Right forelimb (tissue), 1 donor: ENCODE results near the gene NBPF12.
"Not testable (repeated sequence)": the region's sequence is repeated elsewhere in the genome, so short reads cannot be mapped to it uniquely, and the experiment has no call there.

Experiments used
- DNase-seq: peaks from one replicate; pipeline ENCODE4 v3.0.0-alpha.2; 2018

Gene NBPF12

DNA sequence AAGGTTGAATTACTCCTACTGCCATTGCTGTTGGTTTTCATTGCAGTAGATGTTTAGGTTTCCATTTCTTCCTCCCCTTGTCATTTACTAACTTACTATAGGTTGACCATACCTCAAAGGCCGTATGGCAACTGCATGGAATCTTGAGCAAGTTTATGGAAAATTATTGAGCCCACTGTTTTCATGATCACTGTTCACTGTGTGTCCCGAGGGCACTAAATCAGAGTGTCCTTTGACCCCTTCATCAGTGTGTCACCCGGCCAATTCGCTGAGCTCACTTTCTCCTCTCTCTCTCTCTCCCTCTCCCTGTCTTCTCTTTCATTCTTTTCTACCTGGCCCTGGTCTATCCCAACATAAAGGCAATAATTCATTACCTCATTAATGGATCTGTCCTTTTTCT lies 47.7 kb downstream of the NBPF12 start:
- not testable (repeated sequence) for DNase-seq

- DNase-seq = not testable (repeated sequence)
Observed at GRCh38 chr1:146986450-146986849, 48.3 kb downstream of the NBPF12 start.

DNA sequence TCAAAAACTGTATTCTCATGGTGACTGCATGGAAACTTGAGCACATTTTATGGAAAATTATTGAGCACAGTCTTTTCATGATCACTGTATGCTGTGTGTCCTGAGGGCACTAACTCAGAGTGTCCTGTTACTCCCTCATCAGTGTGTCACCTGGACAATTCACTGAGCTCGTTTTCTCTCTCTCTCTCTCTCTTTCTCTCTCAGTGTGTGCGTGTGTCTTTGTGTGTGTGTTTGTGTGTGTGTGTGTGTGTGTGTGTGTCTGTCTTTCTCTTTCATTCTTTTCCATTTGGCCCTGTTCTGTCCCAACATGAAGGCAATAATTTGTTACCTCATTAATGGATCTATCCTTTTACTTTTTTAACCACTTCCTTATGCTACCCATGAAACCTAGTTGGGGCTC lies 49.4 kb downstream of the NBPF12 start:
- DNase-seq = not testable (repeated sequence)

DNA sequence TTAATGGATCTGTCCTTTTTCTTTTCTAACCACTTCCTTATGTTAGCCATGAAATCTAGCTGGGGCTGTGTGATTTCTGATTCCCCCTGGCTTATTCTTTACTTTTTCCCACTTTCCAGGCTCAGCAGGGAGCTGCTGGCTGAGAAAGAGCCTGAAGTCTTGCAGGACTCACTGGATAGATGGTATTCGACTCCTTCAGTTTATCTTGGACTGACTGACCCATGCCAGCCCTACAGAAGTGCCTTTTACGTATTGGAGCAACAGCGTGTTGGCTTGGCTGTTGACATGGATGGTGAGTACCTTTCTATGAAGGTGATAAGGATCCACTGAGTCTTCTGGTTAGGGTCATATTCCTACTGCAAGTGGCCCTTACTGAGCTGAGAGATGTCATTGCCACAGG lies 51.3 kb downstream of the NBPF12 start:
- DNase-seq = not testable (repeated sequence)

DNA sequence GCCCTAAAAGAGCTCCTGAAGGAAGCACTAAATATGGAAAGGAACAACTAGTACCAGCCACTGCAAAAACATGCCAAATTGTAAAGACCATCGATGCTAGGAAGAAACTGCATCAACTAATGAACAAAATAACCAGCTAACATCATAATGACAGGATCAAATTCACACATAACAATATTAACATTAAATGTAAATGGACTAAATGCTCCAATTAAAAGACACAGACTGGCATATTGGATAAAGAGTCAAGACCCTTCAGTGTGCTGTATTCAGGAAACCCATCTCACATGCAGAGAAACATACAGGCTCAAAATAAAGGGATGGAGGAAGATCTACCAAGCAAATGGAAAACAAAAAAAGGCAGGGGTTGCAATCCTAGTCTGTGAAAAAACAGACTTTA lies 70.4 kb downstream of the NBPF12 start:
- DNase-seq = not testable (repeated sequence)

DNA sequence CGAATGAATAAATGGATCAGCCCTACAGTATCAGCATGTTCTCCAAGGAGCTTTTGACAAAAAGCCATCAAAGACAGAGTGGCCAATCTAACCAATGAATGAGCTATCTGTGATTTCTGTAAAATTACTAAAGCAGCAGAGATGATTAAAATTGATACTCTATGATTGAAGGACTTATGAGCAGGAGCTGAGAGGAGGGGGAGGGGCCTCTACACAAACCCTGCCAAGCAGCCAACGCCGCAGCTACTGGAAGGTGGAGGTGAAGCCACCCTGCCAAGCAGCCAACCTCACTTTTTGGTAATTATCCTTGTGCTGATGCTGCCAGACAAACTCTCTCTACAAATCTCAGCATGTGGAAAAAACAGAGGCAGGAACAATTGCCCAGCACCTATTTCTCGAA lies 88.9 kb downstream of the NBPF12 start:
- not testable (repeated sequence) for DNase-seq

GRCh38 chr1:147030066-147030653 lies 92.0 kb downstream of the NBPF12 start:
- DNase-seq = not testable (repeated sequence)

DNA sequence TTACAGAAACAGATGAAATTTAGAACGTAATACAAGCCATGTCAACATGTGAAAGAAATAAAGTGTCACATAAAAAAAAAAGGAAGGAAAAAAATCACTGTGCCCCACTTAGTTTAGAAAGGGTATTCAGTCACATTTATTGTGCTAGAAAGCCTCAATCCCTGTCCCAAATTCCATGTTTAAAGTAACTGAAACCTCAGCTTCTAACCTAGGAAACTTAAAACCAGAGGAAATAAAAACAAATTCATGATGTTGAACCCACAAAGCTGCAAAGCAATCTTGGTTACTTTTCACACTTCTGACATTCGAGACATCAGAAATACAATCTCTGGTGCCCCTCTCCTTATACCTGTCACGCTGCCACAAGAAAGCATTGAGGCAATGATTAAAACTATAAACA lies 101.8 kb downstream of the NBPF12 start:
- no peak for DNase-seq

GRCh38 chr1:147042891-147043290 lies 104.8 kb downstream of the NBPF12 start:
- DNase-seq = not testable (repeated sequence)

- not testable (repeated sequence) for DNase-seq
Observed at GRCh38 chr1:147044511-147044910, 106.4 kb downstream of the NBPF12 start.
